ENCODE results near the gene ADAM10. TPM values are rescaled to one million over a fixed set of nuclear protein-coding genes. Genes with fewer than 3 reads are reported as not detected.

The ADAM10 gene
- total and polyA plus RNA-seq, 2 donors (not counting 1 experiment from before 2014, with no cell fraction given): 18.8 to 138 TPM

GRCh38 chr15:58755350-58755749, 5.8 kb upstream of the ADAM10 start:
- peaks cover 4% of the 10 kb centered on the region for H3K4me1 Mint-ChIP-seq
- H3K9ac ChIP-seq (ENCODE audit: low read length): no peak overlapping the region
- ChIA-PET POLR2A (interaction anchor here (0.6 kb wide), 1 partner anchor 119 kb away, joined by 5 read pairs; no protein-coding TSS in a partner anchor), CTCF (interaction anchor here (3.1 kb wide), 1 partner anchor 15 kb away, joined by 16 read pairs; the partner anchor contains the start of gene MINDY2)
- no peak overlapping the region for H3K4me3 ChIP-seq (ENCODE audit: control extremely low read depth in 1 of 5, extremely low read depth in 1 of 5, insufficient read depth in 1 of 5, low read depth in 2 of 5, low read length in 4 of 5)
- H2AFZ ChIP-seq (ENCODE audit: insufficient read depth, low read depth, low read length, poor library complexity, severe bottlenecking): no peak overlapping the region
- H3K79me2 ChIP-seq (ENCODE audit: control insufficient read depth, insufficient read depth, low read length): no peaks in the 10 kb centered on the region
- no peak overlapping the region for H3K27ac Mint-ChIP-seq
- no peaks in the 10 kb centered on the region for H3K9me3 Mint-ChIP-seq (ENCODE audit: insufficient read depth)
- H3K27me3 ChIP-seq (replicated peaks in 1 of 4; ENCODE audit: control extremely low read depth in 1 of 4, control insufficient read depth in 3 of 4, insufficient read depth in 4 of 4, low read length in 3 of 4): no peaks in the 10 kb centered on the region
- 100% methylated on average over 1 of the region's 3 CpGs for WGBS (ENCODE audit: insufficient coverage)
- H3K36me3 ChIP-seq (replicated peaks in 1 of 2; ENCODE audit: control extremely low read depth in 1 of 2, control insufficient read depth in 1 of 2, extremely low read depth in 1 of 2, insufficient read depth in 2 of 2, low read length in 1 of 2): no peaks in the 10 kb centered on the region
- no peak overlapping the region for H3K27ac ChIP-seq (ENCODE audit: low read length in 2 of 2)
- DNase-seq (no peak), ATAC-seq (ENCODE audit: low read depth) (no peak)
- H3K27me3 Mint-ChIP-seq: peaks cover 4% of the 10 kb centered on the region
- H4K20me1 ChIP-seq (ENCODE audit: control insufficient read depth, insufficient read depth, low read length, poor library complexity, severe bottlenecking): no peaks in the 10 kb centered on the region
- no peak overlapping the region for H3K4me2 ChIP-seq (replicated peaks; ENCODE audit: low read depth, low read length, poor library complexity, severe bottlenecking)
- no peaks in the 10 kb centered on the region for H3K9me3 ChIP-seq (ENCODE audit: control extremely low read depth in 1 of 3, control insufficient read depth in 2 of 3, insufficient read depth in 1 of 3, low read length in 2 of 3)
- H3K4me3 Mint-ChIP-seq: no peak overlapping the region
- TF ChIP-seq CTCF (IDR thresholded peaks at IDR 0.05) (no peak), EZH2 (IDR thresholded peaks at IDR 0.05; ENCODE audit: borderline replicate concordance, insufficient read depth, low read depth, low read length, poor library complexity, severe bottlenecking) (no peak)
- intact Hi-C loops (cut with micrococcal nuclease): loop anchor here (5.0 kb wide), 1 partner anchor 528 kb away; no protein-coding TSS in a partner anchor
- peaks cover 3 to 4% of the 10 kb centered on the region in 2 donors for H3K4me1 ChIP-seq (ENCODE audit: control insufficient read depth in 2 of 2, insufficient read depth in 2 of 2, low read length in 2 of 2)

- no peak overlapping the region for H3K4me3 Mint-ChIP-seq
- CTCF ChIA-PET: interaction anchor here (1.7 kb wide), 1 partner anchor 18 kb away, joined by 5 read pairs; no protein-coding TSS in a partner anchor
These were observed 3.2 kb upstream of the ADAM10 start for GRCh38 chr15:58752716-58753115.

More at GRCh38 chr15:58752716-58753115, 3.2 kb upstream of the ADAM10 start:
- intact Hi-C loops (cut with micrococcal nuclease): no loop called here
- Mint-ChIP-seq H3K4me1 (peaks cover 19% of the 10 kb centered on the region), H3K9me3 (ENCODE audit: insufficient read depth) (no peaks in the 10 kb centered on the region), H3K27me3 (no peaks in the 10 kb centered on the region), H3K27ac (no peak overlapping the region)
- ATAC-seq (ENCODE audit: low read depth): no peak
- no peaks in the 10 kb centered on the region for H3K27me3 ChIP-seq (replicated peaks in 1 of 4; ENCODE audit: control extremely low read depth in 1 of 4, control insufficient read depth in 3 of 4, insufficient read depth in 4 of 4, low read length in 3 of 4)
- no peak overlapping the region for H3K9ac ChIP-seq (ENCODE audit: low read length)
- H3K36me3 ChIP-seq (replicated peaks in 1 of 2; ENCODE audit: control extremely low read depth in 1 of 2, control insufficient read depth in 1 of 2, extremely low read depth in 1 of 2, insufficient read depth in 2 of 2, low read length in 1 of 2): no peaks in the 10 kb centered on the region
- no peak overlapping the region for H3K4me3 ChIP-seq (ENCODE audit: control extremely low read depth in 1 of 5, extremely low read depth in 1 of 5, insufficient read depth in 1 of 5, low read depth in 2 of 5, low read length in 4 of 5)
- 60% methylated on average over 1 of the region's 3 CpGs for WGBS (ENCODE audit: insufficient coverage)
- no peak overlapping the region for H2AFZ ChIP-seq (ENCODE audit: insufficient read depth, low read depth, low read length, poor library complexity, severe bottlenecking)
- H3K9me3 ChIP-seq (ENCODE audit: control extremely low read depth in 1 of 3, control insufficient read depth in 2 of 3, insufficient read depth in 1 of 3, low read length in 2 of 3): no peaks in the 10 kb centered on the region
- peaks cover 18% of the 10 kb centered on the region for H3K79me2 ChIP-seq (ENCODE audit: control insufficient read depth, insufficient read depth, low read length)
- H3K27ac ChIP-seq (ENCODE audit: low read length in 2 of 2): no peak overlapping the region
- TF ChIP-seq EZH2 (IDR thresholded peaks at IDR 0.05; ENCODE audit: borderline replicate concordance, insufficient read depth, low read depth, low read length, poor library complexity, severe bottlenecking): no peak
- TF ChIP-seq CTCF (IDR thresholded peaks at IDR 0.05): no peak
- no peak overlapping the region for H3K4me2 ChIP-seq (replicated peaks; ENCODE audit: low read depth, low read length, poor library complexity, severe bottlenecking)
- peaks cover 9 to 11% of the 10 kb centered on the region in 2 donors for H3K4me1 ChIP-seq (ENCODE audit: control insufficient read depth in 2 of 2, insufficient read depth in 2 of 2, low read length in 2 of 2)
- DNase-seq: no peak
- peaks cover 7% of the 10 kb centered on the region for H4K20me1 ChIP-seq (ENCODE audit: control insufficient read depth, insufficient read depth, low read length, poor library complexity, severe bottlenecking)
- POLR2A ChIA-PET: no interaction called here
